ENCODE results near the gene AKNA.

Gene AKNA

GRCh38 chr9:114342755-114343440, 44.9 kb downstream of the AKNA start:
- no peaks in the 10 kb centered on the region for H3K27me3 ChIP-seq
- no peak for TF ChIP-seq Cebpa-rat (IDR thresholded peaks at IDR 0.05)
- no peak overlapping the region for H3K9ac ChIP-seq
- H3K27ac ChIP-seq = peak overlapping the region in 3 of 11 experiments; percentile 4 to 38 (median 23); a peak in 3 of 22 replicates
- no peak overlapping the region for H3K4me2 ChIP-seq
- peaks cover 98 to 100% (median 99%) of the 10 kb centered on the region in 11 experiments for H3K36me3 ChIP-seq
- H3K9me3 ChIP-seq (replicated peaks in 1 of 11) = no peaks in the 10 kb centered on the region
- peaks cover 4 to 91% (median 59%) of the 10 kb centered on the region in 11 experiments; a peak in 21 of 22 replicates for H4K20me1 ChIP-seq
- H3K4me3 ChIP-seq = no peak overlapping the region
- peaks cover 4 to 37% (median 14%) of the 10 kb centered on the region in 10 experiments for H3K4me1 ChIP-seq

GRCh38 chr9:114341991-114342390, 45.8 kb downstream of the AKNA start:
- Histone ChIP-seq H3K4me3 (no peak overlapping the region), H3K4me2 (no peak overlapping the region), H3K36me3 (peaks cover 98 to 100% (median 99%) of the 10 kb centered on the region in 11 experiments), H3K9ac (peak overlapping the region in 1 of 11 experiments; percentile 3; a peak in 1 of 22 replicates), H3K4me1 (peaks cover 0 to 31% (median 9%) of the 10 kb centered on the region in 10 experiments; a peak in 10 of 20 replicates), H3K27me3 (no peaks in the 10 kb centered on the region), H3K9me3 (replicated peaks in 1 of 11) (no peaks in the 10 kb centered on the region), H3K27ac (peak overlapping the region in 4 of 11 experiments; percentile 3 to 34 (median 16); a peak in 1 of 22 replicates), H4K20me1 (peaks cover 4 to 93% (median 60%) of the 10 kb centered on the region in 11 experiments; a peak in 21 of 22 replicates)
- TF ChIP-seq Cebpa-rat (IDR thresholded peaks at IDR 0.05) = no peak

- no peaks in the 10 kb centered on the region for H3K27me3 ChIP-seq
- H3K36me3 ChIP-seq = peaks cover 97 to 100% (median 98%) of the 10 kb centered on the region in 11 experiments
- H3K9me3 ChIP-seq (replicated peaks in 1 of 11) = 0 out of 22 replicates have a peak, but pooled peaks cover 0 to 2% (median 0%) of the 10 kb centered on the region in 11 experiments
- TF ChIP-seq Cebpa-rat (IDR thresholded peaks at IDR 0.05) = no peak
- peaks cover 0 to 32% (median 11%) of the 10 kb centered on the region in 10 experiments; a peak in 11 of 20 replicates for H3K4me1 ChIP-seq
- 0 out of 22 replicates have a peak overlapping the region, but pooled peaks of 1 of the 11 experiments have one; percentile 3 for H3K9ac ChIP-seq
- no peak overlapping the region; a peak in 1 of 22 replicates for H3K4me2 ChIP-seq
- peak overlapping the region in 4 of 11 experiments; percentile 3 to 53 (median 20); a peak in 1 of 22 replicates for H3K27ac ChIP-seq
- H3K4me3 ChIP-seq = no peak overlapping the region
- peaks cover 4 to 88% (median 60%) of the 10 kb centered on the region in 11 experiments; a peak in 21 of 22 replicates for H4K20me1 ChIP-seq
Measured at GRCh38 chr9:114341152-114341830, 46.5 kb downstream of the AKNA start.

- H3K4me3 ChIP-seq = no peak overlapping the region
- peaks cover 96 to 100% (median 98%) of the 10 kb centered on the region in 11 experiments for H3K36me3 ChIP-seq
- H3K27ac ChIP-seq = peak overlapping the region in 4 of 11 experiments; percentile 5 to 53 (median 28); a peak in 2 of 22 replicates
- H3K27me3 ChIP-seq = no peaks in the 10 kb centered on the region
- peaks cover 0 to 22% (median 8%) of the 10 kb centered on the region in 11 experiments; a peak in 11 of 22 replicates for H3K9me3 ChIP-seq (replicated peaks in 1 of 11)
- H4K20me1 ChIP-seq = peaks cover 4 to 84% (median 59%) of the 10 kb centered on the region in 11 experiments; a peak in 21 of 22 replicates
- H3K4me2 ChIP-seq = peak overlapping the region in 2 of 11 experiments; percentile 52 to 62; a peak in 3 of 22 replicates
- no peak overlapping the region; a peak in 1 of 22 replicates for H3K9ac ChIP-seq
- peaks cover 0 to 41% (median 15%) of the 10 kb centered on the region in 10 experiments; a peak in 12 of 20 replicates for H3K4me1 ChIP-seq
- no peak for TF ChIP-seq Cebpa-rat (IDR thresholded peaks at IDR 0.05)
Measured at GRCh38 chr9:114339130-114339908, 48.5 kb downstream of the AKNA start.

- no peak overlapping the region for H3K4me2 ChIP-seq
- peaks cover 85 to 90% (median 87%) of the 10 kb centered on the region in 11 experiments for H3K36me3 ChIP-seq
- peak overlapping the region in 1 of 11 experiments; percentile 3; a peak in 1 of 22 replicates for H3K9ac ChIP-seq
- no peak overlapping the region for H3K4me3 ChIP-seq
- 0 out of 22 replicates have a peak overlapping the region, but pooled peaks of 1 of the 11 experiments have one; percentile 19 for H3K27ac ChIP-seq
- no peaks in the 10 kb centered on the region for H3K27me3 ChIP-seq
- peaks cover 0 to 41% (median 15%) of the 10 kb centered on the region in 10 experiments; a peak in 12 of 20 replicates for H3K4me1 ChIP-seq
- H3K9me3 ChIP-seq (replicated peaks in 1 of 11) = peaks cover 0 to 22% (median 8%) of the 10 kb centered on the region in 11 experiments; a peak in 11 of 22 replicates
- peaks cover 4 to 72% (median 47%) of the 10 kb centered on the region in 11 experiments; a peak in 21 of 22 replicates for H4K20me1 ChIP-seq
- no peak for TF ChIP-seq Cebpa-rat (IDR thresholded peaks at IDR 0.05)
Measured at GRCh38 chr9:114338187-114338586, 49.6 kb downstream of the AKNA start.

- no peak overlapping the region for H3K27ac ChIP-seq
- peaks cover 0 to 22% (median 8%) of the 10 kb centered on the region in 11 experiments; a peak in 11 of 22 replicates for H3K9me3 ChIP-seq (replicated peaks in 1 of 11)
- H3K4me1 ChIP-seq = peaks cover 0 to 36% (median 15%) of the 10 kb centered on the region in 10 experiments; a peak in 12 of 20 replicates
- TF ChIP-seq Cebpa-rat (IDR thresholded peaks at IDR 0.05) = no peak
- H4K20me1 ChIP-seq = peaks cover 4 to 63% (median 42%) of the 10 kb centered on the region in 11 experiments; a peak in 21 of 22 replicates
- H3K4me2 ChIP-seq = no peak overlapping the region
- peaks cover 74 to 77% (median 75%) of the 10 kb centered on the region in 11 experiments for H3K36me3 ChIP-seq
- 0 out of 22 replicates have a peak overlapping the region, but pooled peaks of 1 of the 11 experiments have one; percentile 8 for H3K9ac ChIP-seq
- no peak overlapping the region for H3K4me3 ChIP-seq
- no peaks in the 10 kb centered on the region for H3K27me3 ChIP-seq
Measured at GRCh38 chr9:114336699-114337395, 50.9 kb downstream of the AKNA start.

GRCh38 chr9:114336157-114336556, 51.6 kb downstream of the AKNA start:
- no peaks in the 10 kb centered on the region for H3K27me3 ChIP-seq
- no peak overlapping the region for H3K4me2 ChIP-seq
- peaks cover 67 to 70% (median 68%) of the 10 kb centered on the region in 11 experiments for H3K36me3 ChIP-seq
- H4K20me1 ChIP-seq = peaks cover 4 to 56% (median 37%) of the 10 kb centered on the region in 11 experiments; a peak in 21 of 22 replicates
- H3K4me3 ChIP-seq = no peak overlapping the region
- no peak overlapping the region for H3K27ac ChIP-seq
- H3K9me3 ChIP-seq (replicated peaks in 1 of 11) = peaks cover 0 to 22% (median 8%) of the 10 kb centered on the region in 11 experiments; a peak in 11 of 22 replicates
- no peak for TF ChIP-seq Cebpa-rat (IDR thresholded peaks at IDR 0.05)
- H3K4me1 ChIP-seq = peaks cover 0 to 29% (median 13%) of the 10 kb centered on the region in 10 experiments; a peak in 12 of 20 replicates
- H3K9ac ChIP-seq = 0 out of 22 replicates have a peak overlapping the region, but pooled peaks of 2 of the 11 experiments have one; percentile 8 to 29

All from BLaER1 treated with 17β-estradiol and CSF1 and Interleukin-3, amounts not matched to agents 10 nM and 100 nM (cell line).